GM04504 (cell line): ENCODE measurements around the gene MRPL1.
"Not testable (repeated sequence)": the region's sequence is repeated elsewhere in the genome, so short reads cannot be mapped to it uniquely, and the experiment has no call there.

ENCODE experiments used
- DNase-seq: peaks from one replicate; pipeline ENCODE4 v3.0.0-alpha.2; 2012; ENCODE audit warnings: low read depth

The MRPL1 gene

GRCh38 chr4:77913348-77913747 lies 50.7 kb downstream of the MRPL1 start:
- no peak for DNase-seq

GRCh38 chr4:77917075-77917474 lies 54.4 kb downstream of the MRPL1 start:
- DNase-seq = no peak

- DNase-seq = no peak
Measured at GRCh38 chr4:77917601-77918000, 55.0 kb downstream of the MRPL1 start.

GRCh38 chr4:77920371-77920770 lies 57.7 kb downstream of the MRPL1 start:
- no peak for DNase-seq

GRCh38 chr4:77921701-77922100 lies 59.1 kb downstream of the MRPL1 start:
- peak; percentile 67 for DNase-seq

GRCh38 chr4:77922158-77923094 lies 59.8 kb downstream of the MRPL1 start:
- no peak for DNase-seq

- DNase-seq = no peak
Measured at GRCh38 chr4:77927991-77928925, 65.6 kb downstream of the MRPL1 start.

- no peak for DNase-seq
Measured at GRCh38 chr4:77930154-77930639, 67.6 kb downstream of the MRPL1 start.

- DNase-seq = no peak
Measured at GRCh38 chr4:77930876-77931275, 68.2 kb downstream of the MRPL1 start.

GRCh38 chr4:77931452-77932135 lies 69.0 kb downstream of the MRPL1 start:
- DNase-seq = peak; percentile 22

- no peak for DNase-seq
Measured at GRCh38 chr4:77938560-77938959, 75.9 kb downstream of the MRPL1 start.

- not testable (repeated sequence) for DNase-seq
Measured at GRCh38 chr4:77945929-77946328, 83.3 kb downstream of the MRPL1 start.

- DNase-seq = no peak
Measured at GRCh38 chr4:77950203-77950602, 87.6 kb downstream of the MRPL1 start.

GRCh38 chr4:77952457-77952856 lies 89.8 kb downstream of the MRPL1 start:
- no peak for DNase-seq

GRCh38 chr4:77954690-77955089 lies 92.1 kb downstream of the MRPL1 start:
- no peak for DNase-seq

GRCh38 chr4:77956917-77957316 lies 94.3 kb downstream of the MRPL1 start:
- no peak for DNase-seq

GRCh38 chr4:77958897-77959296 lies 96.3 kb downstream of the MRPL1 start:
- no peak for DNase-seq

- peak; percentile 24 for DNase-seq
Measured at GRCh38 chr4:77959566-77960338, 97.1 kb downstream of the MRPL1 start.

- no peak for DNase-seq
Measured at GRCh38 chr4:77960367-77960766, 97.7 kb downstream of the MRPL1 start.

GRCh38 chr4:77963004-77963403 lies 100.4 kb downstream of the MRPL1 start:
- DNase-seq = no peak

- not testable (repeated sequence) for DNase-seq
Measured at GRCh38 chr4:77973657-77974056, 111.0 kb downstream of the MRPL1 start.
